ENCODE results near the gene ACP5. TPM values are rescaled to one million over a fixed set of nuclear protein-coding genes. Genes with fewer than 3 reads are reported as not detected.

Gene ACP5
- total and polyA plus RNA-seq, 2 donors: 1.1 to 14.7 TPM

DNA sequence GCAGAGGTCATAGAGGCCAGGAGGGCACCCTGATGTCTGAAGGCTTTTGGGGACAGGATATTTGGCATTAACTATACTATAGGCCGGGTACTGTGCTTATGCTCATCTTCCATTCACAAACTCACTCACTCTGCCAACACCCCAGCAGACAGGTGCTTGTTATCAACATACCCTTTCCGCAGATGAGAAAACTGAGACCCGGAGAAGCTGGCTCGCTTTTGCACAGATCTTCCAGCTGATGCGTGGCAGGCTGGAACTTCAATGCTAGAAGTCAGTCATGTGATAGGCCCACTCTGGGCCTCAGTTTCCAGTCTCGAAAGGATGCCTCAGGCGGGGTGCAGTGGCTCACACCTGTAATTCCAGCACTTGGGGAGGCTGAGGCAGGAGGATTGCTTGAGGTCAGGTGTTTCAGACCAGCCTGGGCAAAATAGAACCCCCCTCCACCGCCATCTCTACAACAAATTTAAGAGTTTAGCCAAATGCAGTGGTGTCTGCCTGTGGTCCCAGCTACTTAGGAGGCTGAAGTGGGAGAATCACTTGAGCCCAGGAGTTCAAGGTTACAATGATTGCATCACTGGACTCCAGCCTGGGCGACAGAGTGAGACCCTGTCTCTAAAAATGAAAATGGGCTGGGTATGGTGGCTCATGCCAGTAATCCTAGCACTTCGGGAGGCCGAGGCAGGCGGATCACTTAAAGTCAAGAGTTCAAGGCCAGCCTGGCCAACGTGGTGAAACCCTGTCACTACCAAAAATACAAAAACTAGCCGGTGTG is 29.3 kb downstream of the ACP5 start:
- Histone ChIP-seq H3K36me3 (ENCODE audit: insufficient read depth) (peaks cover under 1% of the 10 kb centered on the region), H3K4me1 (ENCODE audit: insufficient read depth) (no peaks in the 10 kb centered on the region), H3K4me3 (ENCODE audit: low read depth, low read length) (no peak overlapping the region), H3K27ac (ENCODE audit: low read depth) (no peak overlapping the region)
- no peak for DNase-seq (ENCODE audit: extremely low spot score)
- 90% methylated on average over 14 of the region's 14 CpGs for WGBS

DNA sequence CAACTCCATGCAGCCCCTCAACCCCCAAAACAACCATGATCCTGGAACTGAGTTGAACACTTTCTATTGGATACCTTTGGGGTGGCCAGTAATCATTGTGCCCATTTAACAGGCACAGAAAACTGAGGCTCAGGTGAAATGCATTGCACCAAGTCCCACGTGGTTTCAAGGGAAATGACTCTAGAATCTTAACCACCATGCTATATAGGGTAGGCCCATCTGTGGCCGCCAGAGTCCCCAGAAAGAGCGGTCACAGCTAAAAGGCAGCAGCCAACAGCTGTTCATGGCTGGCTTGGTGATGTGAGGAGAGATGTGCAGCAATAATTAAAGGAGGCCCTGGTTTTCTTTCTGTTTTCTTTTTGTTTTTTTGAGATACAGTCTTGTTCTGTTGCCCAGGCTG is 36.2 kb downstream of the ACP5 start:
- Histone ChIP-seq H3K27ac (ENCODE audit: low read depth) (no peak overlapping the region), H3K4me1 (ENCODE audit: insufficient read depth) (no peaks in the 10 kb centered on the region), H3K4me3 (ENCODE audit: low read depth, low read length) (no peak overlapping the region), H3K36me3 (ENCODE audit: insufficient read depth) (no peaks in the 10 kb centered on the region)
- WGBS: 65% methylated on average over 3 of the region's 3 CpGs
- DNase-seq (ENCODE audit: extremely low spot score): no peak

DNA sequence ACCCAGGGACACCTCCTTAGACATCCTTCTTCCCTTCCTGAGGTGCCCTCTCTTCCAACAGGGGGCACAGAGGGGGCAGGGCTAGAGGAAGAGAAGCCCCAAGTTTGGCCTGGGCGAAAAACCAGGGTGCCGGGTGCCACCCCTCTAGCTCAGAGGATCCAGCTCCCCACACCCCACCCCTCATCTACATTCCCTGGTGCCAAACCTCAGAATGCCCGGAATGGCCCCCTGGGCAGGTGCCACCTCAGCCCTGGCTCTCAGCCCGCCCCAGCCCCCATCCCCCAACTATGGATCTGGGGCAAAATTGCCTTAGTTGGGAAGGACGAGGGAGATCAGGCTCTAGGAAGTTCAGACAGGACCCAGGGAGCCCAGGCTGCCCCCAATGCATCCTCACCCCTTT is 36.8 kb downstream of the ACP5 start:
- WGBS: 55% methylated on average over 5 of the region's 5 CpGs
- no peak for DNase-seq (ENCODE audit: extremely low spot score)
- H3K27ac ChIP-seq (ENCODE audit: low read depth): no peak overlapping the region
- H3K36me3 ChIP-seq (ENCODE audit: insufficient read depth): no peaks in the 10 kb centered on the region
- no peaks in the 10 kb centered on the region for H3K4me1 ChIP-seq (ENCODE audit: insufficient read depth)
- H3K4me3 ChIP-seq (ENCODE audit: low read depth, low read length): peak overlapping the region; percentile 36

DNA sequence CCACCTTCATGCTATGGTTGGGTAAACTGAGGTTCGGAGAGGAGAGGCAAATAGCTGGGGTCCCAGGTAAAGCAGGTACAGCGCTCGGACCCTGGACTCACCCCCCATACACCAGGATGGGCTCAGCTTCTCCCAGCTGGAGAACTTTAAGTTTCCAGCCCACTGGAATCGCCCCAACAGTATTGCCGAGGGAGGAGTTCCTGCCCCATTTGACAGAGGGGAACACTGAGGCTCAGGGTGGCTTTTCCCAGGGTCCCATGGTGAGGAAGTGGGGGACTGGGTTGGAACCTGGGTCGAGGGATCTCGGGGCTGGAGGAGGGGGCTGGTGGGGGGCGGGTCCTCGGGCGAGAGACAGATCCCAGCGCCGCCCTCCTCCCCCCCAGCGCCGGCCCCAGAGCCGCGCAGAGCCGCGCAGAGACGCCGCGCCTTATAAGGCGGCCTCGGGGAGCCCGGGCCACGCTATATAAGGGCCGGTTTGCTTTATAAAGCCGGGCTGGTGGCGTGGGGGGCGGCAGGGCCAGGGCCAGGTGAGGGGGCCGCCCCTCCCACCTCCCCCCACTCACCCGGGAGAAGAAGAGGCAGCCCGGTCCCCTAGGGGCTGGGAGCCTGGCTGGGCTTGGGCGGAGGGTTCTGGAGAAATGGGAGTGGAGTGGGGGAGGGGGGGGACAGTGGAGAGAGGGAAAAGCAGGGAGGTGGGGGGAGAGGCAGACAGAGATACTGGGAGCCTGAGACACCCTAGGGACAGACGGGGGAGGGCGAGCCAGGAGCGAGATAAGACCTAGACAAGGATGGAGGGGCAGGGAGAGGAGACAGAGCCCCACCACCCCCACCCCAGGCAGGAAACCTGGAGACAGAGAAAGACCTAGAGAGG is 37.7 kb downstream of the ACP5 start:
- peak overlapping the region; percentile 36 for H3K4me3 ChIP-seq (ENCODE audit: low read depth, low read length)
- H3K27ac ChIP-seq (ENCODE audit: low read depth): peak overlapping the region; percentile 85
- no peaks in the 10 kb centered on the region for H3K36me3 ChIP-seq (ENCODE audit: insufficient read depth)
- no peaks in the 10 kb centered on the region for H3K4me1 ChIP-seq (ENCODE audit: insufficient read depth)
- 7% methylated on average over 36 of the region's 36 CpGs for WGBS
- DNase-seq (ENCODE audit: extremely low spot score): no peak

DNA sequence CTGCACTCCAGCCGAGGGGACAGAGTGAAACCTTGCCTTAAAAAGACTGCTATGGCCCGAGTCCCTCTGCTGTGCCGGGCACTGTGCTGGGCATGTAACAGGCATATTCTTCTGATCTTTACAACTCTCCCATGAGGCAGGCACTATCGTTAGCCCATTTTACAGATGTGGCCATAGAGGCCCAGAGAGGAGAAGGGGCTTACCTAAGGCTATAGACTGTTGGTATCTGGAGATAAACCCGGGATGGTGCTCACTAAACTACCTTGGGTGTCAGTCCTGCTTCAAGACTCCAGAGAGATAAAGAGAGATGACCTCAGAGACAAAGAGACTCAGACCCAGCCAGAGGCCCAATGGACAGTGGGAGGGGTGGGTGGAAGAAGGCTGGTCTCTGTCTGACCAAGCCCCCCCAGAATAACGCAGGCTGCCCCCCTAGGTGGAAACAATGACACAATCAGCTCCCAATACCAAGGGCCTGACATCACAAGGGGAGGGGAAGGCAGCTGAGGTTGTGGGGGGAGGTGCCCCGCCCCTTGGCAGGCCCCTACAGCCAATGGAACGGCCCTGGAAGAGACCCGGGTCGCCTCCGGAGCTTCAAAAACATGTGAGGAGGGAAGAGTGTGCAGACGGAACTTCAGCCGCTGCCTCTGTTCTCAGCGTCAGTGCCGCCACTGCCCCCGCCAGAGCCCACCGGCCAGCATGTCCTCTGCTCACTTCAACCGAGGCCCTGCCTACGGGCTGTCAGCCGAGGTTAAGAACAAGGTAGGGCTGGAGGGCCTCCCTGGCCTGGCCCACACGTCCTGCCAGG is 39.0 kb downstream of the ACP5 start, which contains the start of gene CNN1:
CNN1 (plus strand) TSS at position 620 of the 805 bp plus-strand sequence; CDS start at position 697, 77 bp downstream.
- Histone ChIP-seq H3K36me3 (ENCODE audit: insufficient read depth) (no peaks in the 10 kb centered on the region), H3K4me3 (ENCODE audit: low read depth, low read length) (peak within 1 kb of the TSS; percentile 36), H3K4me1 (ENCODE audit: insufficient read depth) (no peaks in the 10 kb centered on the region), H3K27ac (ENCODE audit: low read depth) (peak within 1 kb of the TSS; percentile 85)
- peak; percentile 59 for DNase-seq (ENCODE audit: extremely low spot score)
- WGBS: 15% methylated on average over 21 of the region's 21 CpGs

DNA sequence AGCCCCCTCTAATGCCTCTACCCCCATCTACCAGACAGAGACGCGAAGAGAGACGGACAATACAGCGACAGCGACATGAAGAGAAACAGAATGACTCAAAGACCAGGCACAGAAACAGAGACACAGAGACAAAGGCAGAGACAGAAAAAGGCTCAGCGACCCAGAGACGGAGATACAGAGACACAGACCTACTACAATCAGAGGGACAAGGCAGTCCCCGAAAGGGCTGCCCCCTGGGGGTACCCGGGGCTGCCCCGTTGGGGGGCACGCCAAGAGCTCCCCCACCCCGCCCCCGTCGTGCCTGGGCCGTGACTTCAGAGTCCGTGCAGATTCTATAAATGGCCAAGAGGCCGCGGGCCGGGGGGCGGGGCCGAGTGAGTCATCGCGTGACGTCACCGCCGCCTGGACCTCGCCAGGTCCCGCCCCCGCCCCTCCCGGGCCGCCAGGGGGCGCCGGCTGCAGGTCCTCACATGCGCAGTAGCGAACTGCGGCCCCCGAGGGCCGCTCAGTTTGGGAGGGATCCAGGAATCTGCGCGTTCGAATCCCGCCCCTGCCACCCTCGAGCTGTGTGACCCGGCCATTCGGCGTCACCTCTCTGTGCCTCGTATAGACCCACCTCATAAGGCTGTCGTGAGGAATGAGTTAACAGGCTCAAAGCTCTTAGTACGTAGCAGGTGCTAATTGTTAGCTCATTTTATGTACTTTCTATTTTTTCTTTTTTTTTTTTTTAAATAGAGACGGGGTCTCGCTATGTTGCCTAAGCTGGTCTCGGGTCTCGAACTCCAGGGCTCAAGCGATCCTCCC is 41.5 kb downstream of the ACP5 start:
- Histone ChIP-seq H3K4me1 (ENCODE audit: insufficient read depth) (no peaks in the 10 kb centered on the region), H3K4me3 (ENCODE audit: low read depth, low read length) (no peak overlapping the region), H3K36me3 (ENCODE audit: insufficient read depth) (no peaks in the 10 kb centered on the region), H3K27ac (ENCODE audit: low read depth) (peak overlapping the region; percentile 84)
- WGBS: 8% methylated on average over 54 of the region's 54 CpGs
- peak; percentile 42 for DNase-seq (ENCODE audit: extremely low spot score)

DNA sequence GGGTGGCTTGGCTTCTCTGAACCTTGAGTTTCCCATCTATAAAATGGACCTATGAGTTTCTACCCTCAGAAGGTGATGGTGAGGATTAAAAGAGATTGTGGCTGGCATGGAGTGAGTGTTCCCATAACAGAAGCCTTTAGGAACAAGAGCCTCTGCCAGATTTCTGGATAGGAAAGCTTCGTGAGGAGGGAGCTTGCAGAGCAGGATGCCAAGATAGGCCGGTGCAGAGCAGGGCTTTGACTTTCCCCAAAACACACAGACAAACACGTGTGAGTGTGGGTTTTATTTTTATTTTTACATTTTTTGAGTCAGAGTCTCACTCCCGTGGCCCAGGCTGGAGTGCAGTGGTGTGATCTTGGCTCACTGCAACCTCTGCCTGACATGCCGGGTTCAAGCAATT is 42.5 kb downstream of the ACP5 start:
- Histone ChIP-seq H3K27ac (ENCODE audit: low read depth) (no peak overlapping the region), H3K36me3 (ENCODE audit: insufficient read depth) (no peaks in the 10 kb centered on the region), H3K4me1 (ENCODE audit: insufficient read depth) (no peaks in the 10 kb centered on the region), H3K4me3 (ENCODE audit: low read depth, low read length) (no peak overlapping the region)
- no peak for DNase-seq (ENCODE audit: extremely low spot score)
- 32% methylated on average over 5 of the region's 5 CpGs for WGBS

DNA sequence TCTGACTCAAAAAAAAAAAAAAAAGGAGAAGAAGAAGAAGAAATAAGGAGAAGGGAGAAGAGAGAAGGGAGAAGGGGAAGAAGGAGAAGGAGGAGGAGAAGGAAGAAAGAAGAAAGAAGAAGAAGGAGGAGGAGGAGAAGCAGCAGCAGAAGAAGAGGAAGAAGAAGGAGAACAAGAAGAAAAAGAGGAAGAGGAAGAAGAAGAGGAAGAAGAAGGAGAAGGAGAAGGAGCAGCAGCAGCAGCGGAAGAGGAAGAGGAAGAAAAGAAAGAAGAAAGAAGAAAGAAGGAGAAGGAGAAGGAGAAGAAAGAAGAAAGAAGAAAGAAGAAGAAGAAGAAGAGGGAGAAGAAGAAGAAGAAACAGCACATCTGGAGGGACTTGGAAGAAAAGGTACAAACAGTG is 42.9 kb downstream of the ACP5 start:
- WGBS: 95% methylated on average over 1 of the region's 1 CpG
- Histone ChIP-seq H3K36me3 (ENCODE audit: insufficient read depth) (no peaks in the 10 kb centered on the region), H3K4me3 (ENCODE audit: low read depth, low read length) (no peak overlapping the region), H3K27ac (ENCODE audit: low read depth) (no peak overlapping the region), H3K4me1 (ENCODE audit: insufficient read depth) (no peaks in the 10 kb centered on the region)
- DNase-seq (ENCODE audit: extremely low spot score): no peak

DNA sequence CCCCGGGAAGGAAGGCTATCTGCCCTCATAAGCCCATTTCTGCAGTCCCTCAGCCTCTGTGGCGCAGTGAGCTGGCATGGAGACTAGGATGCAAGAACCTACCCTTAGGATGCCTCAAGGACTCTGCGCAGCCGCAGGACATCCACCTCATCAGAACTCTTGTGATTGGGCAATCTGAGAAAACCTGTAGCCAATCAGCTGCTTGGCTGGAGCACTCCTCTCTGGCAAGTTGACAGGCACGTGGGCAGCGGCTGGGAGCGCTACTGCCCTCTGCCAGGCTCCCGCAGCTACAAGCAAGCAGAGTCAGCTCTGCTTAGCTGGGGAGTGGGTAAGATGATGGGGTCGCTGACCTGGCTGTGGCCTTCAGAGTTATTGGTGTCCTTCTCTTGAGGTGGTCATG is 47.0 kb downstream of the ACP5 start:
- no peaks in the 10 kb centered on the region for H3K4me1 ChIP-seq (ENCODE audit: insufficient read depth)
- DNase-seq (ENCODE audit: extremely low spot score): peak; percentile 48
- WGBS: 22% methylated on average over 9 of the region's 9 CpGs

DNA sequence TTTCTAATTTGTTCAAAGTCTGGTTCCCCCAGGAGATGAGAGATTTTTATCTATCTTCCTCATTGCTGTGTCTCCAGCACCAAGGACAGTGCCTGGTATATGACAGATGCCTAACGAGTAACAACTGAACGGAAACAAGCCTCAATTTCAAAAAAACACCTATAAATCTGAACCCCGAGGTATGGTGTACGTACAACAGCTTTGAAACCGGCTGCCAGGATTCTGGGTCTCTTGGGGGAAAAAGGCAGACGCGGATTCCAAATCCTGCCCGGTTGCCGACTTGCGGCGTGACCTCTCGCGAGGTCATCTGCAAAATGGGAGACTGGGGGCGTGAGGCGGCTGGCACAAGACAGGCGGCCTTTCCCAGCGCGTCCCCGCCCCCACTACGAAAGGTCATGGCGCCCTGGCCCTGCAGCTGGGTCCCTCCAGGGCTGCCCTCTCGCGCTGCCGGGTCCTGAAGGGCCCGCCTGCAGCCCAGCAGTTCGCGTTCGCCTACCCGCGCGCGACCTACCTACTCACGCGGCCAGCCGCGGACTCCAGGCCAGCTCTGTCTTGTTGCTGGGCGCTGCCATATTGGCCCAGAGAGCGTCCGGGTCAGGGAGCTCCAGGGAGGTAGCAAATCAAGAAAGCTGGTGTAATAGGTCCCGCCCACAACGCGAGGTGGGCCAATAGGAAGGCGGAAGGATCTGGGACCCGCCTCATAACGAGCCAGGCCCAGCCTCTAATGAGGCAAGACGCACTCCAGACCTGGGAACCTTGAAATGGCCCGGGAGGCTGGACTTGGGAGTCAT is 48.7 kb downstream of the ACP5 start, which contains the start of gene ECSIT:
ECSIT (minus strand) TSS at position 584 of the 791 bp plus-strand sequence. CDS start 9,964 bp downstream, outside the sequence.
- peak; percentile 94 for DNase-seq (ENCODE audit: extremely low spot score)
- peaks cover 1% of the 10 kb centered on the region for H3K4me1 ChIP-seq (ENCODE audit: insufficient read depth)
- under 1% methylated on average over 47 of the region's 47 CpGs for WGBS
- H3K36me3 ChIP-seq (ENCODE audit: insufficient read depth): peaks cover 2% of the 10 kb centered on the region
- peak within 1 kb of the TSS; percentile 73 for H3K27ac ChIP-seq (ENCODE audit: low read depth)
- peak within 1 kb of the TSS; percentile 83 for H3K4me3 ChIP-seq (ENCODE audit: low read depth, low read length)

More for the DNA sequence above, 47.0 kb downstream of the ACP5 start:
- Histone ChIP-seq H3K4me3 (ENCODE audit: low read depth, low read length) (no peak overlapping the region), H3K36me3 (ENCODE audit: insufficient read depth) (peaks cover 2% of the 10 kb centered on the region), H3K27ac (ENCODE audit: low read depth) (no peak overlapping the region)

Measured in urinary bladder (tissue), 4 donors.